Fibroblast of skin of left quadriceps (primary cell): ENCODE data around the gene AFF3.

Source experiments
- DNase-seq, 2 experiments: peaks; one replicate each; pipeline ENCODE4 v3.0.0-alpha.2; 2013; ENCODE audit warnings: low read depth in 2 of 2

AFF3 gene

GRCh38 chr2:99701503-99701902, 440.9 kb downstream of the AFF3 start:
- no peak for DNase-seq

DNA sequence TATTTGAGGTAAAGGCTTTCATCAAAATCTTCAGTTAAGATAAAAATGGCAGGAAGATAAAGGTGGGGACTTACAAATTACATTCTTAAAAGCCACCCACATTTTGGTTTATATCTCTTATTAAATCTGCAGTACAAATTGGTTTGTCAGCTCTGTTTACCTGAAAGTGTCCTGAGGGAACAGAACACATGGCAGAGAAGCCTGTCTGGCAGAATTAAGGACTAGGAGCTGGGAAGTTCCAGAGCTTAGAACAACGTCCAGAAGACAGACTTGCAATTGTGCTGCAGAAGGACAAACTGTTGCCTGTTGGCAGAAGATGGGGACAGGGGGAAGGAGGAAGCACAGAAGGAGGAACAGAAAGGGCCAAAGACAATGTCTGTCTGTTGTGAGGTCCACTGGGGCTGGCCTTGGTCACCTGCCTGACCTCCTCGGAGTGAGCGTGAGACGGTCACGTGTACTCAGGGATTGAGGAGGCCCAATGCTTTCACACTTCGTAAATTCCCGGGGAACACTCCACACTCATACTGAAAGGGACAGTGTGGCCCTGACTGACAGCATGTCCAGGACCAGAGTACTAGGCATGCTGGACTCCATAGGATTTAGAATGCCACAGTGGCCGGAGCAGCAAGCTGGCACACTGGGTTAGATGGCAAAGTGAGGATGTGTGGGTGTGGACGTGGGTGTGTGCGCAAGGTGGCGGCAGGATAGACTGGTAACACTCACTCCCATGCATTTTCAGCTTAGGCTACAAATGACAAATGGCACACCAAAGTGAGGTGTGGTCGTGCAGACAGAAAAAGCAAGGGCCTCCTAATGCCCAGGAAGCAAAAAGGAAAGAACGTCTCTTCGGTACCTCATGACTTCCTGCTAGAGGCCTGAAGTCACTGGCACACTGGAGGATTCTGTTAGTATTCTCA, 441.6 kb downstream of the AFF3 start:
- DNase-seq = no peak

GRCh38 chr2:99698896-99699295, 443.5 kb downstream of the AFF3 start:
- no peak for DNase-seq

GRCh38 chr2:99697811-99698568, 444.4 kb downstream of the AFF3 start:
- peak; percentile 92 for DNase-seq

DNA sequence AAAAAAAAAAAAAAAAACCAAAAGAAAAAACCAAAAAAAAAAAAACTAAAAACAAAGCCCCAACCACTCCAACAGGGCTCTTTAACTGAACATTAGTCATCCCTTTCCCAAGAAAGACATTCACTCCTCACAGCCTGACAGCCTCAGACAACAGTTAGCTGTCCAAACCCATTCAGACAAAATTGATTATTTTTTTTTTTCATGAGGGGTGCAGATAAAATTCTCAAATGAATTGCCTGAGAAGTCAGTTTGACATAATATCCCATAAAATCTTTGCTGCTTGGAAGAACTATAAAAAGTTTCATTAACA, 446.5 kb downstream of the AFF3 start:
- no peak for DNase-seq

DNA sequence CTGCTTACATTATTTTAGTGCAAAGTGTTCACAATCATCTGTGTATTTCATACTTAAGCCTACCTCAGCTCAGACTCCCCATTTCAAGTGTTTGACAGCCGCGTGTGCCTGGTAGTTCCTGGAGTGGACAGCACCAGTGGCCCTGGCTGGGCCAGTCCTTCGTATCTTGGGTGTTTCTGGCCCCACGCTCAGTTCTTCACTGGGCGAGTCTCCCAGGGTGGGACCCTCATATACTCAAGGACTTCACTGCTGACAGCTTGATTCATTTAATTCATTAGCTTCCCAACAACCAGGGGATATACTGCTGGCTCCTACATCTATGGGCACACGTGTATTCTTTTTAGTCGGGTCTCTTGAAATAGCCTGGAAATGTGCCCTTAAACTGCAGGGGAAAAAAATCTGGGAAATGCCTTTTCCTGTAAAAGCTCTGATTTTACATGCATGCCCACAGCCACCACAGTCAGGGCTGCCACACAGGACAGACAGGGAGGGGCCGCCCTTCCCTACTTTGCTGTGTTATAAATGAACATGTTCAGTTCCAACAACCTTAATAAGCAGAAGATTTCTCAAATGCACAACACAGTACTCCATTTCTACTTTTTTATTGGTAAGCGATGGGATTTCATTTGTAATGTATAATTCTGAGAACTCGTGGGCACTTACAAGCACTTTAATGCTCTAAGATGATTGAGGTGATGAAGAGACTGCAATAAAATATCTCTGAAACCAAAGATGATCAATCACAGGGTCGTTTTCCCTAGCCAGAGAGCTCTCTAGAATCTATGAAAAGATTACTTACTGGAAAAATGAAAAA, 447.1 kb downstream of the AFF3 start:
- DNase-seq = no peak

DNA sequence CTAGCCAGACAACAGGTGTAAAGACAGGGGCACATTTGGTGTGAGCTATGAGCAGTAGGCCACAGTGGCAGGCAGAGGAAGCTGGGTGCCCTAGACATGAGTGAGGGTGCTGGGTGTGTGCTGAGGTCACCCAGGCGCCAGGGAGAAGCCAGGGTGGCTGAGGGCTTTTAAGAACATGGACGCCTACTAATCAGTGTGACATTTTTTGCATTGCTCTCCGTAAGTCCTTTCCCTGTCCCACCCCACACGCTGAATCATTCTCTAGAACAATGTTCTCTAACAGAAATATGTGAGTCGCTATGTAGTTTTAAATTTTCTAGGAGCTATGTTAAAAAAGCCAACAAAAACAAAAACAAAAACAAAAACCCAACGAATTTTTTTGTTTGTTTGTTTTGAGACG, 448.1 kb downstream of the AFF3 start:
- no peak for DNase-seq

- DNase-seq = no peak
Observed at GRCh38 chr2:99692785-99693184, 449.6 kb downstream of the AFF3 start.

DNA sequence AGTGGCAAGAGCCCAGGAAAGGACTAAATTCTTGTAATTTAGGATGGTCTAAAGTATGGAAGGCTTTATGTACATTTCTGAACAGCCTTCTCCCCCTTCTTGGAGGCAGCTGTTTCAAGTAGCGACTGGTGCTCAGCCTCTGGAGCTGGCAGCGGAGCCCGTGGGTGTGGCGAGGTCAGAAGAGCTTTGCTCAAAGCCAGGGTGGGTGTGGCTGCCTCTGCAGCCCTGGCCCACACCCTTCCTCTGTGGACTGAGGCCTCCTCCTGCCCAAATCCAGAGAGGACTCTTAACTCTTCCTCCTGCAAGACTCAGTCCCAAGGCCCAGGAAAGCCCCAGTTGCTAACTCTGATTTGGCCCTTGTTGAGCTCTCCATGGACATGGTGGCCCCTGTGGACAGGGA, 450.5 kb downstream of the AFF3 start:
- no peak for DNase-seq

- no peak for DNase-seq
Observed at GRCh38 chr2:99689145-99689742, 453.1 kb downstream of the AFF3 start.

DNA sequence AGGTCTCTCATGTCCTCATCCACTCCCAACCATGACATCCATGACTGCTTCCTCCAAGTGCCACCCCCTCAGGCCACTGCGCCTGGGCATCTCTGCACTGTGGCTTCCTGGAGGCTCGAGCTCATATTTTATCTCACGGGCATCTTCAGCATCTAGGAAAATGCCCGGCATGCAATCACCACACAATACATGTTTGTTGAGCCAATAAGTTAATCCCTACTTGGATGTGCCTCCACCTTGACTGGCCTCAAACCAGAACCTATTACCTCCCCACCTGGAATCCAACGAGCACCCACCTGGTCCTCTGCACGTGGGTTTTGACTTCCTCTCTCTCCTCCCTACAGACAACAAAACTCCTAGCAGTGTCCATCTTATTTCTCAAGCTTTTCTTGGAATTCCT, 453.7 kb downstream of the AFF3 start:
- DNase-seq = no peak

DNA sequence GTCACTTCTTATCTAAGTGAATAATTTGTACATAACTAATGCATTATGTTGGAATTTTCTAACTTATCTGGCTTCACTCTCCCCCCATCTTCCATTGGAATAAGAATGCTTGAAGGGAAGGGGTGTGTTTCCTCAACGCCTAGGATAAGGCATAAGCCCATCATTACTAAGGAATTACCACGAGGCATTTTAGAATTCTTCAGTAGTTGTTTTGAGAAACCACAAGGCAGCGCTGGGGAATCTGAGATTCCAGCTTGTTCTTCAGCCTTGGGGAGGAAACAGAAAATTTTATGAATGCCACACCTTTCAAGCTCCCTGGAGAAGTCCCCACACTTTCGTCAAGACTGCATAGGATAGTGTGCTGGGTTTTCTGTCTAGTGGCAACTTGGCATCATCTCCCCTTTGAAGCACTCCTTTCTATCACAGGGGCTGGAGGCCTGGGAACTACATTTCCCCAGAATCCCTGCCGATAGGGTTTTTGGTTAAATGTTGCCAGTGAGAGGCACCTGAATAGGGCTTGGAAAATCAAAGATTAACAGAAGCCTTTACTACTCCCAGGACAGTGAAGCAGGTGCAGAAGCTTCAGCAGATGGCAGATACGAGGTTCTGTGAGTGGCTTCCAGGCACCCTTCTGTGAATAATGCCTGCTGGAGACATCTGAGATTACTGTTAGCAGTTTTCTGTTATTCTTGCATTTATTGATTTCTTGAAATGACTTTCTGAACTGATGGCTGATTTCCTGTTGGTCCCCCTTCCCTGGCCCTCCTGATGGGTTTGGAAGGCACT, 459.9 kb downstream of the AFF3 start:
- peak; percentile 72 to 75 for DNase-seq

GRCh38 chr2:99680946-99681345, 461.4 kb downstream of the AFF3 start:
- DNase-seq = peak; percentile 57 to 60

GRCh38 chr2:99679518-99679917, 462.9 kb downstream of the AFF3 start:
- no peak for DNase-seq

DNA sequence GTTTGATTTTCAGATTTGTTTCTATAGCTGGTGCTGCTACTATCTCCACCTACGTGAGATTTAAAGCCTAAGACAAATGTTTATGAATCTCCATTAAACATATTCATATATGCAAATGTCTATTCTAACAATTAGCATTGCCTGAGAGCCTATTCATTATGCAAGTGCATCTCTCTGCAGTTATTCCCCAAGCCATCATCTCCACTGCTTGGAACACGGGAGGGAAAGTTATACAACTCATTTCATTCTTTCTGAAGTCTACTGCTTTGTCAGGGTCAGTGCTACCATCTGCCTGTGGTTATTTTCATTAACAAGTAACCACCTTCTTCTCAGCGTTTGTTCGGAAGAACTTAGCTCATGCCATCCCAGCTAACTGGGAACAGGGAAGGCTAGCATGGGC, 463.8 kb downstream of the AFF3 start:
- no peak for DNase-seq

DNA sequence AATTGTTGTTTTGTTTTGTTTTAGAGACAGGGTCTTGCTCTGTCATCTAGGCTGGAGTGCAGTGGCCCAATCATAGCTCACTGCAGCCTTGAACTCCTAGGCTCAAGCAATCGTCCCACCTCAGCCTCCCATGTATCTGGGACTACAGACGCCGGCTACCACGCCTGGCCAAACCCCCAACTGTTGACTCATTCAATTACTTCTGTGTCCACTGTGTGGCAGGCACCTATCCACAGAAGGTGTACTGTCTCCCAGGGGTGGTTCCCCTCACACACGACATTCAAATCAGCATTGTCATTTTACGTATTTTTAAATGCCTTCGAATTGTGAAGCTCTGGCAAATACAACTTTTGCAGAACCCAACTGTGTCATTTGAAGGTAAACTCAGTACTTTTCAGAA, 464.6 kb downstream of the AFF3 start:
- DNase-seq = no peak

- no peak for DNase-seq
Observed at GRCh38 chr2:99675130-99675661, 467.2 kb downstream of the AFF3 start.

DNA sequence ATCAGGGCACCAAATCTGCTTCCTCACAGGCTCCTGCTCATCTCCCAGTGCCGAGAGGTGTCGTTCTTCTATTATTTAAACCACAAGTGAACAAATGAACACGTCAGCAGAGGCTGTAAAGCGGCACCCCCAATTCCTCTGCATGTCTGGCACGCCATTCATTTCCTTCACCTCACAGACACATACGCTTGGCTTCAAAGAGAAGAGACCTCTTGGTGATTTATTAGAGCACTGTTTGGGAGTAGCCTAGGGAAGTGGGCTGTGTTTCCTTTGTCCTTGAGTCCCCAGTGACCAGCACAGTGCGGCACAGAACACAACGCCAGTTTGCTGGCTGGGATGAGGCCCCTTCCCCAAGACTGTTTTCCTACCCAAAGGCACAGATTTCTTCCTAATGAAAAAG, 468.3 kb downstream of the AFF3 start:
- no peak for DNase-seq

GRCh38 chr2:99672766-99673350, 469.5 kb downstream of the AFF3 start:
- no peak for DNase-seq
